Activated CD8-positive, alpha-beta T cell treated with anti-CD3 and anti-CD28 coated beads, Interleukin-2, amount 10 ng/mL, durations not matched to agents 7 days and 5 days (primary cell): ENCODE measurements around the gene USP27X. TPM values are rescaled to one million over a fixed set of nuclear protein-coding genes. Genes with fewer than 3 reads are reported as not detected.

ENCODE experiments used
- ATAC-seq: fragments of 150-1000 bp; cut with Tn5 transposase; one replicate; pipeline ENCODE4 v1.10.0; 2021; ENCODE audit warnings: moderate library complexity
- CTCF ChIA-PET: fragments of 350-600 bp; sonication (Branson Sonifier 250); formaldehyde crosslinking; loops from one replicate; lab custom pipeline; 2021; ENCODE audit warnings: antibody characterized with exemption; lab: Charles Lee
- POLR2A ChIA-PET: fragments of 350-600 bp; sonication (Branson Sonifier 250); formaldehyde crosslinking; loops from one replicate; lab custom pipeline; 2021; ENCODE audit warnings: antibody characterized with exemption; lab: Charles Lee
- DNase-seq: peaks from one replicate; pipeline ENCODE4 v3.0.0-alpha.2; 2020
- H3K27ac Mint-ChIP-seq: one replicate; pipeline ENCODE4 v1.8.0; 2021; ENCODE audit warnings: mild to moderate bottlenecking, mixed read lengths
- H3K27me3 Mint-ChIP-seq: one replicate; pipeline ENCODE4 v1.8.0; 2021; ENCODE audit warnings: low read depth, mixed read lengths
- H3K36me3 Mint-ChIP-seq: one replicate; pipeline ENCODE4 v1.8.0; 2021; ENCODE audit warnings: low read depth, mixed read lengths
- H3K4me1 Mint-ChIP-seq: one replicate; pipeline ENCODE4 v1.8.0; 2021; ENCODE audit warnings: low read depth, mixed read lengths
- H3K4me3 Mint-ChIP-seq: one replicate; pipeline ENCODE4 v1.8.0; 2021; ENCODE audit warnings: mild to moderate bottlenecking, mixed read lengths
- H3K9me3 Mint-ChIP-seq: one replicate; pipeline ENCODE4 v1.8.0; 2022; ENCODE audit warnings: mixed read lengths; ENCODE audit not compliant: insufficient read depth
- total RNA-seq, 2 experiments: library from RNA; stranded (reverse); gene quantifications; one replicate each; pipeline ENCODE4 v1.2.3, GENCODE V29; 2021

The USP27X gene
- total RNA-seq, 2 experiments from 2014 or later = 1.4 to 1.5 TPM

- no peaks in the 10 kb centered on the region for H3K4me1 Mint-ChIP-seq
- DNase-seq (no peak), ATAC-seq (no peak)
- ChIA-PET CTCF (no interaction called here), POLR2A (no interaction called here)
- no peaks in the 10 kb centered on the region for H3K9me3 Mint-ChIP-seq
- H3K36me3 Mint-ChIP-seq = no peaks in the 10 kb centered on the region
- H3K27me3 Mint-ChIP-seq = peaks cover 8% of the 10 kb centered on the region
- no peak overlapping the region for H3K4me3 Mint-ChIP-seq
- H3K27ac Mint-ChIP-seq = no peak overlapping the region
Measured at GRCh38 chrX:49859491-49859890, 19.8 kb upstream of the USP27X start.

- ChIA-PET CTCF (no interaction called here), POLR2A (no interaction called here)
- Mint-ChIP-seq H3K9me3 (no peaks in the 10 kb centered on the region), H3K4me3 (no peak overlapping the region), H3K27me3 (peaks cover 7% of the 10 kb centered on the region), H3K4me1 (no peaks in the 10 kb centered on the region), H3K36me3 (no peaks in the 10 kb centered on the region), H3K27ac (no peak overlapping the region)
- no peak for DNase-seq
- no peak for ATAC-seq
Measured at GRCh38 chrX:49860867-49861535, 18.3 kb upstream of the USP27X start.

DNA sequence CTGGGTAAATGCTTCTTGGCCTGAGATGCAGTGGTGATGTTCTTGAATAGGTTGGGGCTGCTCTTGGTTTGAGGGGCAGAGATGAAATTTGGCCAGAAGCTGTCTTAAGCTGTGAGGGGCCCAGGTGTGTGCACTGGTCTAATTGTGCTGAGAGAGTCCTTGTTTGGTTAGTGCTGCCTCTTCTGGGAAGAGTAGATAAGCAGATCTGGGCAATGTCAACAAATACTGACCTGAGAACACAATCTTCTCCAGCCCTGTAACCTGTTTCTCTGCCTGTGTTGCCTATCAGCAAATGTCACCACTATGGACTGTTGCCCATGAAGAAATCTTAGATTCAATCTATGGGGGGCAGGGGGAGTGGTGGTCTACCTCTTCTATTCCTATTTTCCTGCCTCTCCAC lies 17.2 kb upstream of the USP27X start:
- no peak overlapping the region for H3K4me3 Mint-ChIP-seq

GRCh38 chrX:49868739-49869138 lies 10.5 kb upstream of the USP27X start:
- H3K36me3 Mint-ChIP-seq = no peaks in the 10 kb centered on the region
- H3K9me3 Mint-ChIP-seq = no peaks in the 10 kb centered on the region
- POLR2A ChIA-PET = no interaction called here
- H3K27me3 Mint-ChIP-seq = peaks cover 19% of the 10 kb centered on the region
- CTCF ChIA-PET = no interaction called here
- no peak for ATAC-seq
- H3K4me3 Mint-ChIP-seq = no peak overlapping the region
- no peak for DNase-seq
- H3K4me1 Mint-ChIP-seq = no peaks in the 10 kb centered on the region
- H3K27ac Mint-ChIP-seq = no peak overlapping the region

More for the DNA sequence above, 17.2 kb upstream of the USP27X start:
- Mint-ChIP-seq H3K9me3 (no peaks in the 10 kb centered on the region), H3K36me3 (no peaks in the 10 kb centered on the region), H3K27ac (no peak overlapping the region), H3K27me3 (peaks cover 9% of the 10 kb centered on the region), H3K4me1 (no peaks in the 10 kb centered on the region)
- ChIA-PET POLR2A (no interaction called here), CTCF (no interaction called here)
- DNase-seq = no peak
- no peak for ATAC-seq

DNA sequence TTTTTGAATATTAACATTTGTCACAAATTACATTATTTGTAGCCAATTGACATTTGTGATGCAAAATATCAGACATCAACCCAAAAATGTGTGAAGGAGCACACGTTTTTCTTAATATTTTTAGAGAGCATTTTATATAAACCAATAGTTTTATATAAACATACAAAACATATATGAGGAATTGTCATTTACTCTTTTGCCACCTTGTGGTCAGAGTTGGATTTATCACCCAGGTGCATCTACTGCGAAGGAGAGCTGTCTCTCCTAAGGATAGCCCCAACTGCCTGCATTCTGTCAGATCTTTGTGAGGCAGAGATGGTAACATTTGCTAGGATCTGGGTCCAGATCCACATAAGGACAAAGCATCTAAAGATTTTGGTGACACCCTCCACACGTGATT lies 2.5 kb upstream of the USP27X start:
- Mint-ChIP-seq H3K36me3 (no peaks in the 10 kb centered on the region), H3K27ac (no peak overlapping the region), H3K27me3 (no peaks in the 10 kb centered on the region), H3K4me3 (no peak overlapping the region), H3K9me3 (no peaks in the 10 kb centered on the region), H3K4me1 (peaks cover 12% of the 10 kb centered on the region)
- ChIA-PET POLR2A (no interaction called here), CTCF (interaction anchor here (0.6 to 2.7 kb wide), 6 partner anchors 36 to 331 kb away, joined by 3 to 12 read pairs (median 4); partner anchors contain the start of gene CLCN5)
- DNase-seq (peak; percentile 48), ATAC-seq (no peak)

- H3K36me3 Mint-ChIP-seq = no peaks in the 10 kb centered on the region
- no peak for DNase-seq
- H3K27me3 Mint-ChIP-seq = no peaks in the 10 kb centered on the region
- peaks cover 12% of the 10 kb centered on the region for H3K4me1 Mint-ChIP-seq
- CTCF ChIA-PET = interaction anchor here (0.6 to 2.7 kb wide), 6 partner anchors 37 to 330 kb away, joined by 3 to 12 read pairs (median 4); partner anchors contain the start of gene CLCN5
- no peak overlapping the region for H3K4me3 Mint-ChIP-seq
- no peak for ATAC-seq
- POLR2A ChIA-PET = interaction anchor here (0.8 kb wide), 1 partner anchor 591 kb away, joined by 3 read pairs; no protein-coding TSS in a partner anchor
- no peaks in the 10 kb centered on the region for H3K9me3 Mint-ChIP-seq
- H3K27ac Mint-ChIP-seq = no peak overlapping the region
Measured at GRCh38 chrX:49877397-49878101, 1.7 kb upstream of the USP27X start.

DNA sequence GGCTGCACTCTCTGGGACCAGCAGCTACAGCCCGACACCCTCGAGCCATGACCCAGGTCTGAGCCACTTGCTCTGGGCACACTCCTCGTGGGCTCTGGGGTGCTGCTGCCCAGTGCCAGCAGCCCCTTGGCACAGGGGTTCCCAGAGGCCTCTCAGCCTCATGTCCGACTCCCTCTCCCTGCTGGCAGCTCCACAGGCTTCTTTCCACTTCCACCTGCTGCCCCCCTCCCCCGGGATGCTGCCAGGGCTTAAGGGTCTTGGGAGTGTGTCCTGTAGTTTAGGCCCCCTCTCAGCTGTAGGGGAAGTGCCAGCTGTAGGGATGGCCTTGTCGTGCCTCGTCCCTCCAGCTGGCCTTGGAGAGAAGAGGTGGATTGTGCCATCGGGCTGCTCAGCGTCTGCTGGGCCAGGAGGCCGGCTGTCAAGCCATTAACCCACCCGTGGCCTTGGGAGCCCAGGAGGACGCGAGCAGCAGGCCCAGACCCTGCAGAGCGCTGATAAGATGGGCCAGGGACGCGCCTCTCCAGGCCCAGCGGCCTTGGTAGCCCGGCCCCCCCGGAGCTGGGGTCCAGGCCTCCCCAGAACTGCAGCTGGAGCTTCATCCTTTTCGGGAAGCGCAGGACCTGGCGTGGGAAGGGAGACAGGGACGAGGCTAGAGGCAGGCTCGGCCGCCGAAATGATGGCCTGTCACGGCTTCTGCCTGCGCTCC lies 1.0 kb upstream of the USP27X start:
- Mint-ChIP-seq H3K27ac (no peak overlapping the region), H3K4me1 (peaks cover 12% of the 10 kb centered on the region), H3K27me3 (no peaks in the 10 kb centered on the region), H3K4me3 (peak overlapping the region; percentile 73), H3K36me3 (no peaks in the 10 kb centered on the region), H3K9me3 (no peaks in the 10 kb centered on the region)
- DNase-seq (no peak), ATAC-seq (no peak)
- CTCF ChIA-PET = interaction anchor here (0.7 to 2.7 kb wide), 5 partner anchors 38 to 686 kb away, joined by 4 to 12 read pairs (median 8); partner anchors contain the start of gene CLCN5
- POLR2A ChIA-PET = interaction anchor here (0.8 kb wide), 1 partner anchor 591 kb away, joined by 3 read pairs; no protein-coding TSS in a partner anchor

GRCh38 chrX:49879656-49880277 lies 483 bp downstream of the USP27X start:
- Mint-ChIP-seq H3K9me3 (no peaks in the 10 kb centered on the region), H3K4me3 (peak overlapping the region; percentile 75), H3K36me3 (no peaks in the 10 kb centered on the region), H3K27ac (peak overlapping the region; percentile 66), H3K4me1 (peaks cover 12% of the 10 kb centered on the region), H3K27me3 (no peaks in the 10 kb centered on the region)
- no peak for ATAC-seq
- ChIA-PET POLR2A (interaction anchor here (0.6 kb wide), 1 partner anchor 42 kb away, joined by 3 read pairs; no protein-coding TSS in a partner anchor), CTCF (interaction anchor here (1.0 to 2.0 kb wide), 4 partner anchors 37 to 687 kb away, joined by 3 to 8 read pairs (median 5); no protein-coding TSS in a partner anchor)
- DNase-seq = no peak

- Mint-ChIP-seq H3K4me3 (no peak overlapping the region), H3K27ac (no peak overlapping the region), H3K9me3 (no peaks in the 10 kb centered on the region), H3K36me3 (no peaks in the 10 kb centered on the region), H3K4me1 (peaks cover 12% of the 10 kb centered on the region), H3K27me3 (no peaks in the 10 kb centered on the region)
- POLR2A ChIA-PET = no interaction called here
- no peak for DNase-seq
- CTCF ChIA-PET = interaction anchor here (0.9 to 1.5 kb wide), 2 partner anchors 39 to 40 kb away, joined by 3 to 4 read pairs; no protein-coding TSS in a partner anchor
- ATAC-seq = no peak
Measured at GRCh38 chrX:49880668-49881067, 1.4 kb downstream of the USP27X start.

GRCh38 chrX:49884290-49884862 lies 5.1 kb downstream of the USP27X start:
- no peak overlapping the region for H3K4me3 Mint-ChIP-seq
- H3K27me3 Mint-ChIP-seq = peaks cover 5% of the 10 kb centered on the region
- H3K36me3 Mint-ChIP-seq = no peaks in the 10 kb centered on the region
- DNase-seq (peak; percentile 68), ATAC-seq (no peak)
- H3K27ac Mint-ChIP-seq = no peak overlapping the region
- H3K9me3 Mint-ChIP-seq = no peaks in the 10 kb centered on the region
- peaks cover 6% of the 10 kb centered on the region for H3K4me1 Mint-ChIP-seq
- ChIA-PET POLR2A (no interaction called here), CTCF (interaction anchor here (0.7 to 2.8 kb wide), 12 partner anchors 11 to 695 kb away, joined by 3 to 78 read pairs (median 4); partner anchors contain the start of gene CLCN5)

DNA sequence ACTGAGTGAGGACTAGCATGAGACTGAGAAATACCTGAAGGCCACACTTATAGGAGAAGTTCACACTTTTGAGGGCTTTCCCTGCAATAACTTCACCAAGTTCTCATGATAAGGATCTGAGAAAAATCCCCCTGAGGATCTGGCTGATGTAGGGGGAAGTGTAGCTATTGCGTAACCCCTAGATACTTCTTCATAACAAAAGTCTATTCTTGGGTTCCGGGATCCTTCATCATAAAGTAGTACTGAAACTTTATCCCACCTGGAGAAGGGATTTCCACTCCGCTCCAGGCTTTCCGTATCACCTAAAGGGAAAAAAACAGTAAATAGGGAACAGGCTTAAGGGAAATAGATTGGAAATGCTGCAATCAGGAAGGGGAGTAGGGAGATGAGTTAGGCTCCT lies 13.3 kb downstream of the USP27X start:
- DNase-seq = no peak
- POLR2A ChIA-PET = no interaction called here
- Mint-ChIP-seq H3K4me3 (no peak overlapping the region), H3K36me3 (no peaks in the 10 kb centered on the region), H3K27ac (no peak overlapping the region), H3K9me3 (peaks cover 5% of the 10 kb centered on the region), H3K27me3 (peaks cover 16% of the 10 kb centered on the region), H3K4me1 (no peaks in the 10 kb centered on the region)
- CTCF ChIA-PET = no interaction called here
- no peak for ATAC-seq
